Gastroesophageal sphincter (tissue), 4 donors: Measurements from ENCODE around the gene APLNR. TPM values are rescaled to one million over a fixed set of nuclear protein-coding genes. Genes with fewer than 3 reads are reported as not detected.
A peak's percentile ranks its signal among the peaks of the same experiment; 100 is the strongest.

ENCODE experiments used
- ATAC-seq: fragments of 150-250 bp; one replicate; pipeline ENCODE4 v1.9.1; 2016; ENCODE audit warnings: mild to moderate bottlenecking, moderate library complexity
- H3K27ac ChIP-seq, 4 donors: fragments of 200-600 bp; sonication (generic) in 3 of 4; 1 replicate in 3 of 4; 2 replicates in 1 of 4; pipeline ENCODE4 v1.5.1; 2016 to 2019
- H3K27me3 ChIP-seq: fragments of 200-600 bp; sonication (generic); one replicate; pipeline ENCODE4 v1.5.1; 2019
- H3K36me3 ChIP-seq, 2 donors: fragments of 200-600 bp; sonication (generic); one replicate each; pipeline ENCODE4 v1.5.1; 2019; ENCODE audit warnings: control low read depth in 1 of 2
- H3K4me1 ChIP-seq, 3 donors: fragments of 200-600 bp; sonication (generic); 1 replicate in 2 of 3; 2 replicates in 1 of 3; pipeline ENCODE4 v1.5.1; 2016 to 2019; ENCODE audit warnings: control low read depth in 2 of 3
- H3K4me3 ChIP-seq, 2 donors: fragments of 200-600 bp; sonication (generic); one replicate each; pipeline ENCODE4 v1.5.1; 2019; ENCODE audit warnings: mild to moderate bottlenecking in 1 of 2, moderate library complexity in 1 of 2
- H3K9me3 ChIP-seq, 3 donors: fragments of 200-600 bp; sonication (generic); one replicate each; pipeline ENCODE4 v1.5.1; 2017 to 2019; ENCODE audit warnings: control low read depth in 2 of 3
- EP300 ChIP-seq: sonication (generic); formaldehyde crosslinking; IDR thresholded peaks from one replicate; pipeline ENCODE4 v1.6.1; 2017; ENCODE audit warnings: antibody characterized with exemption, mild to moderate bottlenecking
- POLR2A ChIP-seq, 2 donors: fragments of 450-650 bp; IDR thresholded peaks; one replicate each; pipeline ENCODE4 v1.6.1; 2017; ENCODE audit warnings: antibody characterized with exemption in 2 of 2, mild to moderate bottlenecking in 2 of 2, moderate library complexity in 1 of 2
- POLR2AphosphoS5 ChIP-seq: sonication (generic); formaldehyde crosslinking; IDR thresholded peaks from one replicate; pipeline ENCODE4 v1.6.1; 2017; ENCODE audit warnings: antibody characterized with exemption
- WGBS, 2 donors: methylation state at CpG; one replicate each; pipeline ENCODE4 v1.1.5; 2018; ENCODE audit warnings: low coverage in 1 of 2; 5-methylcytosine and 5-hydroxymethylcytosine counted together
- total RNA-seq, 4 donors: library from RNA; depleted of rRNA; stranded (reverse); fragments of >200 nt; gene quantifications; one replicate each; pipeline ENCODE4 v1.1.0, GENCODE V29; 2016
- TF ChIP-seq, protein P1 (sequence below), 4 experiments: fragments of 200-600 bp in 2 of 4; fragments of 450-650 bp in 2 of 4; sonication (generic) in 1 of 4; IDR thresholded peaks; one replicate each; pipeline ENCODE4 v1.5.1; 2017 to 2019; ENCODE audit warnings: antibody characterized with exemption in 4 of 4, mild to moderate bottlenecking in 2 of 4, moderate library complexity in 2 of 4

Gene APLNR
- total RNA-seq, 4 donors from 2014 or later = 2.2 to 3.7 (median 2.4) TPM

DNA sequence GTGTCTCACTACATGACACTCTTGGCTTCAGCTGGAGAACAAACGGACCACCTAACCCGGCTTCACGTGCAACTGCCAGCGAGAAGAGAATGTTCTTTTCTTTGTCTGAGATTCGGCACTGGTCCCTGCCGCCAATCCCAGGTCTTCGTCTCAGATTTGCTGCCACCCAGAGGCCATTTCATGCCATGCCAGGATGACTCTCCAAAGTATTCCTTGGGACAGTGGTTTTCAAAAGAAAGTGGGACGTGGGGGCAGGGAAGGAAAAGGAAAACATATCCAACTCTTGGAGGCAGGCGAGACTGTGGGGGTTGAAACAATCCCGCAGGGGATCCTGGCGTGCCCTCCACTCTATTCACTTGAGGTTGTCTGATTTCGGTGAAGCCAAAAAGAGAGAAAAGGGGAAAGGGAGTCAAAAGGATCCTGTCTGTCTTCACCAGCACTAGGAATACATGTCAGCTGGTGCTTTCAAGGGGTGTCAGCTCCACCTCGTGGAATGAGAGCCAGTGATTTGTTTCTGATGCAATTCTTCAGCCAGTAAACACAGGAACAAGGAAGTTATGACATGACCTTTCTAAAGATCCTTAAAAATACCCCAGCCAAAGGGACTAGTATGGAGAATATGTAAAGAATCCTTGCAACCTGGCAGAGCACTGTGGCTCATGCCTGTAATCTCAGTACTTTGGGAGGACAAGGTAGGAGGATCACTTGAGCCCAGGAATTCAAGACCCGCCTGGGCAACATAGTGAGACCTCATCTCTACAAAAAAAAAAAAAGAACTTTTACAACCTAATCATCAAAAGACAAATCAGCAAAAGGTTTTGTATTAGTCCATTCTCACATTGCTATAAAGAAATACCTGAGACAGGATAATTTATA, 41.0 kb upstream of the APLNR start:
- H3K9me3 ChIP-seq = peaks cover 0 to 10% (median 0%) of the 10 kb centered on the region in 3 donors
- peaks cover 6 to 27% (median 13%) of the 10 kb centered on the region in 3 donors for H3K4me1 ChIP-seq
- H3K4me3 ChIP-seq = peak overlapping the region in 1 of 2 donors; percentile 20
- peak overlapping the region; percentile 70 to 90 (median 76) for H3K27ac ChIP-seq
- peak; percentile 87 for ATAC-seq
- TF ChIP-seq POLR2A (IDR thresholded peaks at IDR 0.05) (no peak), POLR2AphosphoS5 (no peak), EP300 (no peak)
- TF ChIP-seq, protein P1, sequence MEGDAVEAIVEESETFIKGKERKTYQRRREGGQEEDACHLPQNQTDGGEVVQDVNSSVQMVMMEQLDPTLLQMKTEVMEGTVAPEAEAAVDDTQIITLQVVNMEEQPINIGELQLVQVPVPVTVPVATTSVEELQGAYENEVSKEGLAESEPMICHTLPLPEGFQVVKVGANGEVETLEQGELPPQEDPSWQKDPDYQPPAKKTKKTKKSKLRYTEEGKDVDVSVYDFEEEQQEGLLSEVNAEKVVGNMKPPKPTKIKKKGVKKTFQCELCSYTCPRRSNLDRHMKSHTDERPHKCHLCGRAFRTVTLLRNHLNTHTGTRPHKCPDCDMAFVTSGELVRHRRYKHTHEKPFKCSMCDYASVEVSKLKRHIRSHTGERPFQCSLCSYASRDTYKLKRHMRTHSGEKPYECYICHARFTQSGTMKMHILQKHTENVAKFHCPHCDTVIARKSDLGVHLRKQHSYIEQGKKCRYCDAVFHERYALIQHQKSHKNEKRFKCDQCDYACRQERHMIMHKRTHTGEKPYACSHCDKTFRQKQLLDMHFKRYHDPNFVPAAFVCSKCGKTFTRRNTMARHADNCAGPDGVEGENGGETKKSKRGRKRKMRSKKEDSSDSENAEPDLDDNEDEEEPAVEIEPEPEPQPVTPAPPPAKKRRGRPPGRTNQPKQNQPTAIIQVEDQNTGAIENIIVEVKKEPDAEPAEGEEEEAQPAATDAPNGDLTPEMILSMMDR (IDR thresholded peaks at IDR 0.05) = peak; percentile 70 to 88 (median 82)
- 9 to 13% methylated on average over 8 to 14 of the region's 14 CpGs for WGBS, 2 donors
- no peaks in the 10 kb centered on the region for H3K27me3 ChIP-seq
- H3K36me3 ChIP-seq = no peaks in the 10 kb centered on the region

DNA sequence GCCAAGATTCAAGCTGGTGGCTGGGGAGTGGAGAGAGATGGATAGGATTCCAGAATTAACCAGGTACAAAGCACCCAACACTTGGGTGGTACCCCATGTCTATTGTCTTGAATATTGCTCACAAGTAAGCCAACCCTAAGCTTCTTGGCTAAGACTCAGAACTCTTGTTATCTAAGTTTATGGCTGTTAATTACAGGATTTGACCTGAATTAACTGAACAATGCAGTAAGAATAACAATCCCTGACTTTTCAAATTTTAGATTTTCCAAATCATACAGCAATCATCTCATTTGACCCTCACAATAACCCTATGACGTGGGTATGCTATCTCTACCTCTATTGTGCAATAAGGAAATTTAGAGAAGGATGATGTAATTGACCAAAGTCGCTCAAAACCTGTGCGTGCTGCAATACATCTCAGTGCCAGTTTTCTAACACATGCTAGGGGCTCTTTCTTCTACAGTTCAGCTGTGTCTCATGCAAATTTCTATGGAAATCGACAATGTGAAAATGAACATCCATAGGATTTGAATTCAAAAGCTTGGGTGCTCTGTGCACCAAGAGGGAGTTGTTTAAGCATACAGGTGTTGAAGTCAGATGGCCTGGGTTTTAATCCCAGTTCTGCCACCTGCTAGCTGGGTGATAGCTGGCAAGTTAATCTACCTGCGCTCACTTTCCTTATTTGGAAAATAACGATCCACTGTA, 40.1 kb upstream of the APLNR start:
- peaks cover 6 to 27% (median 13%) of the 10 kb centered on the region in 3 donors for H3K4me1 ChIP-seq
- no peaks in the 10 kb centered on the region for H3K27me3 ChIP-seq
- H3K27ac ChIP-seq = peak overlapping the region; percentile 40 to 90 (median 76)
- 68 to 69% methylated on average over 5 to 6 of the region's 6 CpGs for WGBS, 2 donors
- peaks cover 0 to 12% (median 0%) of the 10 kb centered on the region in 3 donors for H3K9me3 ChIP-seq
- ATAC-seq = peak; percentile 19
- TF ChIP-seq, protein P1 (IDR thresholded peaks at IDR 0.05) = no peak
- TF ChIP-seq POLR2A (IDR thresholded peaks at IDR 0.05) (no peak), POLR2AphosphoS5 (no peak), EP300 (no peak)
- H3K36me3 ChIP-seq = no peaks in the 10 kb centered on the region
- H3K4me3 ChIP-seq = no peak overlapping the region

DNA sequence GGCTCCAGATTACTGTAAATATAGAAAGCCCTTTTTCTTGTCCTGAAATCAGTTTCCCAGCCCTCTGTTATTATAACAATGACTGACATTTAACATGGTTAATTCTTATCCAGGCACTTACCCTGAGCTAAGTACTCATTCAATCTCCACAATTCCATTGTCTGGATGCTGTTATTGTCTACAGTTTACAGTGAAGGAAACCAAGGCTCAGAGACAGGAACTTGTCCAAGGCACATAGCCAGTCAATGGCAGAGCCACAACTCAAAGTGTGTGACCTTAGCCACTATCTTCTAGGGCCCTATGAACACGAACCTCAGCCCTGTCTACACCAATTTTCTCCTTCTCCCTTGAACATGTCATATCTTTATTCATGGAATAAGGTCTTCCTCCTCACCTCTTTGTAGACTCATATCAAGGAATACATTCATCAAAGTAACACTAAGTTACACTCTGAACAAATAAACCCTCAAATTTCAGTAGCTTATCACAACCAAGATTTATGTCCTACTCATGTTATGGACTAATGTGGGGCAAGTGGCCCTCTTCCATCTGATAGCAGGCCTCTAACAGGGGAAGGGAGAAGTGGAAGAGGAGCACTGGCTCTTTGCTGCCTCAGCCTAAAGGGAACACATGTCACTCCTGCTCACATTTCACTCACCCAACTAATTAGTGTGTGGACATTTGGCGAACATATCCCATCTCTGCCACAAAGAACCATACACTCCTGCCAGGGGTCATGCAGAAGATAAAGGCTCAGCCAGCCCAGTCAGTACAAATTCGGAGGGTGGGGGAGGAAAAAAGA, 39.3 kb upstream of the APLNR start:
- no peak overlapping the region for H3K4me3 ChIP-seq
- no peaks in the 10 kb centered on the region for H3K36me3 ChIP-seq
- no peak for ATAC-seq
- peaks cover 6 to 27% (median 13%) of the 10 kb centered on the region in 3 donors for H3K4me1 ChIP-seq
- no peak for TF ChIP-seq EP300
- no peak for TF ChIP-seq POLR2A (IDR thresholded peaks at IDR 0.05)
- no peak for TF ChIP-seq POLR2AphosphoS5
- TF ChIP-seq, protein P1 (IDR thresholded peaks at IDR 0.05) = no peak
- H3K27ac ChIP-seq = peak overlapping the region in 3 of 4 donors; percentile 49 to 90 (median 52)
- no peaks in the 10 kb centered on the region for H3K27me3 ChIP-seq
- peaks cover 0 to 12% (median 0%) of the 10 kb centered on the region in 3 donors for H3K9me3 ChIP-seq
- WGBS, 2 donors = 46 to 56% methylated on average over 1 to 3 of the region's 3 CpGs

DNA sequence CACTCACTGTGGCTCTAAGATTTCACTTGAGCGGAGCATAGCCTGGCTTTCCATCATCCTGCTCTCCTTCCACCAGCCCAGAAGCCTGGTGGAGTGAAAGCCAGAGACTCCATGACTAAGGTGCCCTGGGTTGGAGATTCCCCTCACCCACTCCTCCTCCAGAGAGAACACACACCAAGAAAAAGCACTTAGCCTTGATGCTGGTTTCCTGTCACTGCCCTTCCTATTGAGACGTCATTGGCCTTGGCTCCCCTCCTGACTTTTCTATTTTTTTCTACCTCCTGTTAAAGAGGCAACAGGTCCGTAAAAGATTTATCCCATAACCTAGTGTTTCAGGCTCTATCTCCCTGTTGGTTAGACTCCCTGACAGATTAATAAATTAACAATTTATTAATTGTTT, 38.5 kb upstream of the APLNR start:
- Histone ChIP-seq H3K4me1 (peaks cover 6 to 27% (median 13%) of the 10 kb centered on the region in 3 donors), H3K9me3 (peaks cover 0 to 12% (median 0%) of the 10 kb centered on the region in 3 donors), H3K27ac (peak overlapping the region in 3 of 4 donors; percentile 49 to 66 (median 52)), H3K4me3 (no peak overlapping the region), H3K27me3 (no peaks in the 10 kb centered on the region), H3K36me3 (no peaks in the 10 kb centered on the region)
- no peak for ATAC-seq
- no peak for TF ChIP-seq POLR2A (IDR thresholded peaks at IDR 0.05)
- TF ChIP-seq EP300 = no peak
- no peak for TF ChIP-seq POLR2AphosphoS5
- TF ChIP-seq, protein P1 (IDR thresholded peaks at IDR 0.05) = no peak
- WGBS, 2 donors = 33 to 60% methylated on average over 2 of the region's 3 CpGs
